GM23338 (cell line): ENCODE data around the gene LRRC27. TPM values are rescaled to one million over a fixed set of nuclear protein-coding genes. Genes with fewer than 3 reads are reported as not detected.

Experiments used
- ATAC-seq: fragments of 200-7000 bp; cut with Tn5 transposase; 3 replicates; pipeline ENCODE4 v1.9.1; 2020
- DNase-seq: peaks from one replicate; pipeline ENCODE4 v3.0.0-alpha.2; 2015; ENCODE audit warnings: low spot score
- H2AFZ ChIP-seq: fragments of 200-600 bp; sonication (generic); 2 replicates; pipeline ENCODE4 v1.8.0; 2016; ENCODE audit warnings: antibody characterized with exemption, mild to moderate bottlenecking, moderate library complexity
- H3F3A ChIP-seq: fragments of 200-600 bp; sonication (generic); replicated peaks from 2 replicates; pipeline ENCODE4 v1.8.0; 2017; ENCODE audit warnings: antibody characterized with exemption, mixed run types, low read depth
- H3K27ac ChIP-seq: fragments of 200-600 bp; sonication (generic); 2 replicates; pipeline ENCODE4 v1.6.1; 2016; ENCODE audit warnings: low read depth
- H3K27me3 ChIP-seq: fragments of 200-600 bp; sonication (generic); 2 replicates; pipeline ENCODE4 v1.8.0; 2016; ENCODE audit warnings: mild to moderate bottlenecking, mixed run types, moderate library complexity; ENCODE audit not compliant: insufficient read depth
- H3K36me3 ChIP-seq: fragments of 200-600 bp; sonication (generic); 2 replicates; pipeline ENCODE4 v1.8.0; 2016; ENCODE audit warnings: mild to moderate bottlenecking; ENCODE audit not compliant: insufficient read depth
- H3K4me1 ChIP-seq: fragments of 200-600 bp; sonication (generic); 2 replicates; pipeline ENCODE4 v1.8.0; 2016; ENCODE audit warnings: mild to moderate bottlenecking, moderate library complexity; ENCODE audit not compliant: insufficient read depth
- H3K4me2 ChIP-seq: fragments of 200-600 bp; sonication (generic); 2 replicates; pipeline ENCODE4 v1.7.1; 2017; ENCODE audit warnings: mixed run types
- H3K4me3 ChIP-seq: fragments of 200-600 bp; sonication (generic); 2 replicates; pipeline ENCODE4 v1.6.1; 2016; ENCODE audit warnings: mixed run types
- H3K79me2 ChIP-seq: fragments of 200-600 bp; sonication (generic); replicated peaks from 2 replicates; pipeline ENCODE4 v1.8.0; 2017; ENCODE audit warnings: mild to moderate bottlenecking; ENCODE audit not compliant: insufficient read depth
- H3K9me2 ChIP-seq: fragments of 200-600 bp; sonication (generic); 2 replicates; pipeline ENCODE4 v1.8.0; 2017; ENCODE audit not compliant: insufficient read depth
- H4K20me1 ChIP-seq: fragments of 200-600 bp; sonication (generic); replicated peaks from 2 replicates; pipeline ENCODE4 v1.8.0; 2017; ENCODE audit warnings: mild to moderate bottlenecking; ENCODE audit not compliant: insufficient read depth
- H3K27ac Mint-ChIP-seq: 2 replicates; pipeline ENCODE4 v1.8.0; 2020; ENCODE audit warnings: inconsistent platforms, mild to moderate bottlenecking, moderate library complexity, mixed read lengths
- H3K27me3 Mint-ChIP-seq: 3 replicates; pipeline ENCODE4 v1.8.0; 2022; ENCODE audit warnings: low read depth, mild to moderate bottlenecking, moderate library complexity, mixed read lengths, inconsistent platforms; ENCODE audit not compliant: insufficient read depth, poor library complexity
- H3K36me3 Mint-ChIP-seq: 3 replicates; pipeline ENCODE4 v1.8.0; 2021; ENCODE audit warnings: low read depth, mild to moderate bottlenecking, inconsistent platforms, moderate library complexity, mixed read lengths
- H3K4me1 Mint-ChIP-seq: 3 replicates; pipeline ENCODE4 v1.8.0; 2020; ENCODE audit warnings: mild to moderate bottlenecking, inconsistent platforms, mixed read lengths
- H3K4me3 Mint-ChIP-seq: 3 replicates; pipeline ENCODE4 v1.8.0; 2021; ENCODE audit warnings: moderate library complexity, mild to moderate bottlenecking, inconsistent platforms, mixed read lengths
- H3K9me3 Mint-ChIP-seq: 3 replicates; pipeline ENCODE4 v1.8.0; 2020; ENCODE audit warnings: moderate library complexity, mild to moderate bottlenecking, inconsistent platforms, mixed read lengths
- EZH2phosphoT487 ChIP-seq: fragments of 200-600 bp; sonication (generic); IDR thresholded peaks from one replicate; pipeline ENCODE4 v1.8.1; 2018; ENCODE audit warnings: antibody characterized with exemption; ENCODE audit not compliant: unreplicated experiment
- JUNB ChIP-seq: IDR thresholded peaks from one replicate; pipeline ENCODE4 v1.6.1; 2016; ENCODE audit warnings: antibody characterized with exemption; ENCODE audit not compliant: unreplicated experiment
- NANOG ChIP-seq: IDR thresholded peaks from 2 replicates; pipeline ENCODE4 v1.6.1; 2016; ENCODE audit warnings: antibody characterized with exemption, borderline replicate concordance
- POLR2AphosphoS5 ChIP-seq: IDR thresholded peaks from 2 replicates; pipeline ENCODE4 v1.6.1; 2016; ENCODE audit warnings: antibody characterized with exemption, low read depth
- STAT1 ChIP-seq: IDR thresholded peaks from one replicate; pipeline ENCODE4 v1.6.1; 2016; ENCODE audit warnings: antibody characterized with exemption; ENCODE audit not compliant: unreplicated experiment
- ZNF331 ChIP-seq: fragments of 250-450 bp; sonication (Bioruptor Pico); IDR thresholded peaks from 2 replicates; pipeline ENCODE4 v1.5.0; 2020; ENCODE audit warnings: low read depth, mild to moderate bottlenecking, moderate library complexity
- polyA plus RNA-seq: library from polyadenylated mRNA; unstranded; fragments of >200 nt; fragmentation: Nextera tagmentation; extraction: Ambion mirVana; gene quantifications from 2 replicates; pipeline ENCODE4 v1.2.1, GENCODE V29; 2016
- total RNA-seq: library from RNA; depleted of rRNA; stranded (reverse); fragments of >200 nt; shearing (Covaris generic); gene quantifications from 2 replicates; pipeline ENCODE4 v1.2.3, GENCODE V29; 2014
- TF ChIP-seq, protein P1 (sequence below): fragments of 250-450 bp; sonication (Bioruptor Pico); IDR thresholded peaks from 2 replicates; pipeline ENCODE4 v1.5.0; 2020; ENCODE audit warnings: mild to moderate bottlenecking, moderate library complexity
- TF ChIP-seq, protein P2 (sequence below): IDR thresholded peaks from 2 replicates; pipeline ENCODE4 v1.6.1; 2016; ENCODE audit warnings: antibody characterized with exemption
- TF ChIP-seq, protein P3 (sequence below): IDR thresholded peaks from one replicate; pipeline ENCODE4 v1.6.1; 2018; ENCODE audit warnings: antibody characterized with exemption; ENCODE audit not compliant: unreplicated experiment

LRRC27 gene
- total and polyA plus RNA-seq, 2 experiments from 2014 or later: 2.9 to 3.5 TPM

DNA sequence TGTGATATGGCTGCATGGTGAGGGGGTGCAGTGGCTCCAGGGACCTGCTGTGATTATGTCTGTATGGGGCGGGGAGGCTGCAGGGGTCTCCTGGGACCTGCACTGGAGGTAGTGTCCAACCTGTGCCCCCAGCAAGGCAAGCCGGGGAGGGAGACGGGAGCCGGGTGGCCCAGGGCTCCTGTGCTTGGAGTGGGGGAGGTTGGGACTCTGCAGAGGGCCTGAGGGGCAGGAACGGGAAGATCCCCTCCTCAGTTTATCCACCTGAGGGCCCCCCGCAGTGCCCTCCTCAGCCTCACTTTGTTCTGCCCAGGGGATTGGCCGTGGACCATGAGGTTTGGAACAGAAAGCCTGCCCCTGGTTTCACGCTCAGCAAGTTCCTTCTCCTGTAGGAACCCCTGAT lies 42.2 kb downstream of the LRRC27 start (continued):
- TF ChIP-seq, protein P1, sequence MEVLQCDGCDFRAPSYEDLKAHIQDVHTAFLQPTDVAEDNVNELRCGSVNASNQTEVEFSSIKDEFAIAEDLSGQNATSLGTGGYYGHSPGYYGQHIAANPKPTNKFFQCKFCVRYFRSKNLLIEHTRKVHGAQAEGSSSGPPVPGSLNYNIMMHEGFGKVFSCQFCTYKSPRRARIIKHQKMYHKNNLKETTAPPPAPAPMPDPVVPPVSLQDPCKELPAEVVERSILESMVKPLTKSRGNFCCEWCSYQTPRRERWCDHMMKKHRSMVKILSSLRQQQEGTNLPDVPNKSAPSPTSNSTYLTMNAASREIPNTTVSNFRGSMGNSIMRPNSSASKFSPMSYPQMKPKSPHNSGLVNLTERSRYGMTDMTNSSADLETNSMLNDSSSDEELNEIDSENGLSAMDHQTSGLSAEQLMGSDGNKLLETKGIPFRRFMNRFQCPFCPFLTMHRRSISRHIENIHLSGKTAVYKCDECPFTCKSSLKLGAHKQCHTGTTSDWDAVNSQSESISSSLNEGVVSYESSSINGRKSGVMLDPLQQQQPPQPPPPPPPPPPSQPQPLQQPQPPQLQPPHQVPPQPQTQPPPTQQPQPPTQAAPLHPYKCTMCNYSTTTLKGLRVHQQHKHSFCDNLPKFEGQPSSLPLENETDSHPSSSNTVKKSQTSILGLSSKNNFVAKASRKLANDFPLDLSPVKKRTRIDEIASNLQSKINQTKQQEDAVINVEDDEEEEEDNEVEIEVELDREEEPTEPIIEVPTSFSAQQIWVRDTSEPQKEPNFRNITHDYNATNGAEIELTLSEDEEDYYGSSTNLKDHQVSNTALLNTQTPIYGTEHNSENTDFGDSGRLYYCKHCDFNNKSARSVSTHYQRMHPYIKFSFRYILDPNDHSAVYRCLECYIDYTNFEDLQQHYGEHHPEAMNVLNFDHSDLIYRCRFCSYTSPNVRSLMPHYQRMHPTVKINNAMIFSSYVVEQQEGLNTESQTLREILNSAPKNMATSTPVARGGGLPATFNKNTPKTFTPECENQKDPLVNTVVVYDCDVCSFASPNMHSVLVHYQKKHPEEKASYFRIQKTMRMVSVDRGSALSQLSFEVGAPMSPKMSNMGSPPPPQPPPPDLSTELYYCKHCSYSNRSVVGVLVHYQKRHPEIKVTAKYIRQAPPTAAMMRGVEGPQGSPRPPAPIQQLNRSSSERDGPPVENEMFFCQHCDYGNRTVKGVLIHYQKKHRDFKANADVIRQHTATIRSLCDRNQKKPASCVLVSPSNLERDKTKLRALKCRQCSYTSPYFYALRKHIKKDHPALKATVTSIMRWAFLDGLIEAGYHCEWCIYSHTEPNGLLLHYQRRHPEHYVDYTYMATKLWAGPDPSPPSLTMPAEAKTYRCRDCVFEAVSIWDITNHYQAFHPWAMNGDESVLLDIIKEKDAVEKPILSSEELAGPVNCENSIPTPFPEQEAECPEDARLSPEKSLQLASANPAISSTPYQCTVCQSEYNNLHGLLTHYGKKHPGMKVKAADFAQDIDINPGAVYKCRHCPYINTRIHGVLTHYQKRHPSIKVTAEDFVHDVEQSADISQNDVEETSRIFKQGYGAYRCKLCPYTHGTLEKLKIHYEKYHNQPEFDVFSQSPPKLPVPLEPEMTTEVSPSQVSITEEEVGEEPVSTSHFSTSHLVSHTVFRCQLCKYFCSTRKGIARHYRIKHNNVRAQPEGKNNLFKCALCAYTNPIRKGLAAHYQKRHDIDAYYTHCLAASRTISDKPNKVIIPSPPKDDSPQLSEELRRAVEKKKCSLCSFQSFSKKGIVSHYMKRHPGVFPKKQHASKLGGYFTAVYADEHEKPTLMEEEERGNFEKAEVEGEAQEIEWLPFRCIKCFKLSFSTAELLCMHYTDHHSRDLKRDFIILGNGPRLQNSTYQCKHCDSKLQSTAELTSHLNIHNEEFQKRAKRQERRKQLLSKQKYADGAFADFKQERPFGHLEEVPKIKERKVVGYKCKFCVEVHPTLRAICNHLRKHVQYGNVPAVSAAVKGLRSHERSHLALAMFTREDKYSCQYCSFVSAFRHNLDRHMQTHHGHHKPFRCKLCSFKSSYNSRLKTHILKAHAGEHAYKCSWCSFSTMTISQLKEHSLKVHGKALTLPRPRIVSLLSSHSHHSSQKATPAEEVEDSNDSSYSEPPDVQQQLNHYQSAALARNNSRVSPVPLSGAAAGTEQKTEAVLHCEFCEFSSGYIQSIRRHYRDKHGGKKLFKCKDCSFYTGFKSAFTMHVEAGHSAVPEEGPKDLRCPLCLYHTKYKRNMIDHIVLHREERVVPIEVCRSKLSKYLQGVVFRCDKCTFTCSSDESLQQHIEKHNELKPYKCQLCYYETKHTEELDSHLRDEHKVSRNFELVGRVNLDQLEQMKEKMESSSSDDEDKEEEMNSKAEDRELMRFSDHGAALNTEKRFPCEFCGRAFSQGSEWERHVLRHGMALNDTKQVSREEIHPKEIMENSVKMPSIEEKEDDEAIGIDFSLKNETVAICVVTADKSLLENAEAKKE: no peak
- TF ChIP-seq, protein P2, sequence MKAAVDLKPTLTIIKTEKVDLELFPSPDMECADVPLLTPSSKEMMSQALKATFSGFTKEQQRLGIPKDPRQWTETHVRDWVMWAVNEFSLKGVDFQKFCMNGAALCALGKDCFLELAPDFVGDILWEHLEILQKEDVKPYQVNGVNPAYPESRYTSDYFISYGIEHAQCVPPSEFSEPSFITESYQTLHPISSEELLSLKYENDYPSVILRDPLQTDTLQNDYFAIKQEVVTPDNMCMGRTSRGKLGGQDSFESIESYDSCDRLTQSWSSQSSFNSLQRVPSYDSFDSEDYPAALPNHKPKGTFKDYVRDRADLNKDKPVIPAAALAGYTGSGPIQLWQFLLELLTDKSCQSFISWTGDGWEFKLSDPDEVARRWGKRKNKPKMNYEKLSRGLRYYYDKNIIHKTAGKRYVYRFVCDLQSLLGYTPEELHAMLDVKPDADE: no peak
- TF ChIP-seq EZH2phosphoT487 (no peak), NANOG (no peak)

DNA sequence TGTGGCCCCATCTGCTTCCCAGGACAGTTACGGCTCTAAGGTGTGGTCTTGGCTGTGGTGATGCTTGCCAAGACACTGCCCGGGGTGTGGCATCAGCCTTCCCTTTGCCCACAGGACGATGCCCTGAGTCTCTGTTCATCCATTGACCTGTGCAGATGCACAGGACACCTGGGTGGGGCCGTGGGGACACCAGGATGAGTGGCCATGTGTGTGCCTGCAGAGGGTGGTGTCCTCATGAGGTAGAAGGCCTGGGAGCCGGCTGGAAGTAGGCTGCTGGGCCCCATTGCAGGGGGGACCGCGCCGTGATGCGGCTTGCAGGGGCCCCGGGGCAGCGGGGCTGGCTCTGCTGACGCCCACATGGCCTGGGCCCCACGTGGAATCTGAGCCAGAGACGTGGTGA lies 42.6 kb downstream of the LRRC27 start:
- peaks cover 3% of the 10 kb centered on the region; the same call in 2 of the 3 replicates for H3K36me3 Mint-ChIP-seq
- no peak for ATAC-seq
- TF ChIP-seq, protein P3, sequence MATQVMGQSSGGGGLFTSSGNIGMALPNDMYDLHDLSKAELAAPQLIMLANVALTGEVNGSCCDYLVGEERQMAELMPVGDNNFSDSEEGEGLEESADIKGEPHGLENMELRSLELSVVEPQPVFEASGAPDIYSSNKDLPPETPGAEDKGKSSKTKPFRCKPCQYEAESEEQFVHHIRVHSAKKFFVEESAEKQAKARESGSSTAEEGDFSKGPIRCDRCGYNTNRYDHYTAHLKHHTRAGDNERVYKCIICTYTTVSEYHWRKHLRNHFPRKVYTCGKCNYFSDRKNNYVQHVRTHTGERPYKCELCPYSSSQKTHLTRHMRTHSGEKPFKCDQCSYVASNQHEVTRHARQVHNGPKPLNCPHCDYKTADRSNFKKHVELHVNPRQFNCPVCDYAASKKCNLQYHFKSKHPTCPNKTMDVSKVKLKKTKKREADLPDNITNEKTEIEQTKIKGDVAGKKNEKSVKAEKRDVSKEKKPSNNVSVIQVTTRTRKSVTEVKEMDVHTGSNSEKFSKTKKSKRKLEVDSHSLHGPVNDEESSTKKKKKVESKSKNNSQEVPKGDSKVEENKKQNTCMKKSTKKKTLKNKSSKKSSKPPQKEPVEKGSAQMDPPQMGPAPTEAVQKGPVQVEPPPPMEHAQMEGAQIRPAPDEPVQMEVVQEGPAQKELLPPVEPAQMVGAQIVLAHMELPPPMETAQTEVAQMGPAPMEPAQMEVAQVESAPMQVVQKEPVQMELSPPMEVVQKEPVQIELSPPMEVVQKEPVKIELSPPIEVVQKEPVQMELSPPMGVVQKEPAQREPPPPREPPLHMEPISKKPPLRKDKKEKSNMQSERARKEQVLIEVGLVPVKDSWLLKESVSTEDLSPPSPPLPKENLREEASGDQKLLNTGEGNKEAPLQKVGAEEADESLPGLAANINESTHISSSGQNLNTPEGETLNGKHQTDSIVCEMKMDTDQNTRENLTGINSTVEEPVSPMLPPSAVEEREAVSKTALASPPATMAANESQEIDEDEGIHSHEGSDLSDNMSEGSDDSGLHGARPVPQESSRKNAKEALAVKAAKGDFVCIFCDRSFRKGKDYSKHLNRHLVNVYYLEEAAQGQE: no peak
- TF ChIP-seq, protein P2: no peak
- TF ChIP-seq STAT1: no peak
- TF ChIP-seq NANOG: no peak
- TF ChIP-seq ZNF331 (CRISPR knock-in tag): no peak
- TF ChIP-seq EZH2phosphoT487: no peak
- TF ChIP-seq JUNB: no peak
- TF ChIP-seq POLR2AphosphoS5: no peak

More for the DNA sequence above, 42.6 kb downstream of the LRRC27 start:
- no peak overlapping the region for H3K4me2 ChIP-seq
- no peak overlapping the region for H3K4me3 Mint-ChIP-seq
- no peak overlapping the region for H2AFZ ChIP-seq
- no peaks in the 10 kb centered on the region for H3K9me2 ChIP-seq
- H3K79me2 ChIP-seq: no peaks in the 10 kb centered on the region
- no peaks in the 10 kb centered on the region for H3K27me3 ChIP-seq
- no peaks in the 10 kb centered on the region for H3F3A ChIP-seq
- H3K4me3 ChIP-seq: no peak overlapping the region
- H3K4me1 Mint-ChIP-seq: peaks cover 19% of the 10 kb centered on the region
- H3K36me3 ChIP-seq: no peaks in the 10 kb centered on the region
- H3K4me1 ChIP-seq: no peaks in the 10 kb centered on the region
- peaks cover 8% of the 10 kb centered on the region for H3K27me3 Mint-ChIP-seq
- H3K9me3 Mint-ChIP-seq: no peaks in the 10 kb centered on the region
- no peak overlapping the region; the same call in 1 of the 2 replicates for H3K27ac Mint-ChIP-seq
- no peak for DNase-seq
- H3K27ac ChIP-seq: no peak overlapping the region
- no peaks in the 10 kb centered on the region for H4K20me1 ChIP-seq
